ENCODE data around the gene DIAPH1.
"Not testable (repeated sequence)": the region's sequence is repeated elsewhere in the genome, so short reads cannot be mapped to it uniquely, and the experiment has no call there.

Gene DIAPH1

GRCh38 chr5:141617682-141618029 is 1.1 kb downstream of the DIAPH1 start:
- no peak for TF ChIP-seq TAF1 (IDR thresholded peaks at IDR 0.05; ENCODE audit: low read depth, low read length)
- no peak for TF ChIP-seq POLR2AphosphoS5 (IDR thresholded peaks at IDR 0.05; ENCODE audit: low read depth, low read length)
- TF ChIP-seq POLR2A (IDR thresholded peaks at IDR 0.05; ENCODE audit: low read depth, low read length) = no peak
- no peak for TF ChIP-seq POU2F2 (IDR thresholded peaks at IDR 0.05; ENCODE audit: low read depth, low read length)
- TF ChIP-seq SPI1 (IDR thresholded peaks at IDR 0.05; ENCODE audit: low read depth, low read length) = no peak
- TF ChIP-seq PAX5 (IDR thresholded peaks at IDR 0.05; ENCODE audit: insufficient read depth, low read length, severe bottlenecking) = no peak
- FAIRE-seq (no peak), DNase-seq (ENCODE audit: insufficient read length, low spot score) (no peak)

DNA sequence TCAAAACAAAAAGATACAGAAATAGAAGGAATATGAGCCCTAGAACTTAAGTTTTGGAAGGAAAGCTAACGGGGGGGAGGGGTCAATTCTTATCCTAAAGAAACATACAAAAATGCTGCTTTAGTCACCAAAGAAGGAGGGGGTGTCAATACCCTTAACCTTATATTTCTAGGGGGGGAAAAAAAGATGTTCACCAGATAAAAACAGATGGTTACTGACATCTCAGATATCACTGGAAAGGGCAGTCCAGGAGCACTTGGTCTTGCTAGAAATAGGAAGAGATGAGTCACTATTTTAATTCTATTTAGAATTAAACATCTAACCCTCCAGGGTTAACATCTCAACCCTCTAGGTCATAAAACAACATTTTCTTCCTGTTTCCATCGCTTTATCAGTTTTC is 1.7 kb downstream of the DIAPH1 start:
- FAIRE-seq (no peak), DNase-seq (ENCODE audit: insufficient read length, low spot score) (no peak)
- TF ChIP-seq POLR2AphosphoS5 (IDR thresholded peaks at IDR 0.05; ENCODE audit: low read depth, low read length) (no peak), POLR2A (IDR thresholded peaks at IDR 0.05; ENCODE audit: low read depth, low read length) (no peak), TAF1 (IDR thresholded peaks at IDR 0.05; ENCODE audit: low read depth, low read length) (no peak), PAX5 (IDR thresholded peaks at IDR 0.05; ENCODE audit: insufficient read depth, low read length, severe bottlenecking) (no peak), POU2F2 (IDR thresholded peaks at IDR 0.05; ENCODE audit: low read depth, low read length) (no peak), SPI1 (IDR thresholded peaks at IDR 0.05; ENCODE audit: low read depth, low read length) (no peak)

DNA sequence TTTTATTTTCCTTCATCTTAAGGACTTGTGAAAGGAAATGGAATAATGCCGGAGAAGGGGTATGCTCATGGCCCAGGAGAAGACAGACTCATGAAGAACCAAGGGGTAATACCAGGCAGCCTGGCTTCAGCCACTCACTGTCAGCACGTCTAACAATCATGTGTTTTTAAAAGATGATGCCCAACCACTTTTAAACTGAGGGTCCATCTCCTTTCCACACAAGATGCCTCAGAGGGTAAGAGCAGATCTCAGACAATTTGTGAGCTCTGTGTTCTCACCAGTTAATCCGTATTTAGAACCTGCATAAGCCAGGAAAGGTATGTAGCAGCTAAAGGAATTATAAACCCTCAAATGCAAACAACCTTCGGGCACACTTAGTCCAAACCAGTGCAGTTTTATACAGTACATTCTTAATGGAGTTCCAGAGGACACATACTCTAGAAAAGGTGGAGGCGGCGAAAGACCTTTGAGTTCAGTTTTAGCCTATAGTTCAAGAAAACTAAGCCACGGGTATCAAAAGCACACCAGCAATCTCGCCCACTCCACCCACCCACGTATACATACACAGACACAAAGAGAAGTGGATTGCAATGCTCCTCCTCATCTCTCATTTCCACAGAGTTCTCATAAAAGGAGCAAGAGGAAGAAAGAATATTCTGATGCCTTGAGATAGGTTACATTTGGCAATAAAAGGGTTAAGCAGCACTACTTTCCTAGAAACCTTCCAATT is 2.6 kb downstream of the DIAPH1 start:
- peak; percentile 82 for FAIRE-seq

GRCh38 chr5:141613344-141613743 is 5.5 kb downstream of the DIAPH1 start:
- DNase-seq (ENCODE audit: insufficient read length, low spot score) = no peak
- TF ChIP-seq SPI1 (IDR thresholded peaks at IDR 0.05; ENCODE audit: low read depth, low read length) = no peak
- no peak for TF ChIP-seq POLR2A (IDR thresholded peaks at IDR 0.05; ENCODE audit: low read depth, low read length)
- no peak for TF ChIP-seq TAF1 (IDR thresholded peaks at IDR 0.05; ENCODE audit: low read depth, low read length)
- TF ChIP-seq POU2F2 (IDR thresholded peaks at IDR 0.05; ENCODE audit: low read depth, low read length) = no peak
- no peak for TF ChIP-seq PAX5 (IDR thresholded peaks at IDR 0.05; ENCODE audit: insufficient read depth, low read length, severe bottlenecking)
- no peak for TF ChIP-seq POLR2AphosphoS5 (IDR thresholded peaks at IDR 0.05; ENCODE audit: low read depth, low read length)
- FAIRE-seq = no peak

More for the DNA sequence above, 2.6 kb downstream of the DIAPH1 start:
- no peak for TF ChIP-seq POU2F2 (IDR thresholded peaks at IDR 0.05; ENCODE audit: low read depth, low read length)
- TF ChIP-seq PAX5 (IDR thresholded peaks at IDR 0.05; ENCODE audit: insufficient read depth, low read length, severe bottlenecking) = no peak
- no peak for TF ChIP-seq POLR2A (IDR thresholded peaks at IDR 0.05; ENCODE audit: low read depth, low read length)
- no peak for TF ChIP-seq SPI1 (IDR thresholded peaks at IDR 0.05; ENCODE audit: low read depth, low read length)
- TF ChIP-seq TAF1 (IDR thresholded peaks at IDR 0.05; ENCODE audit: low read depth, low read length) = no peak
- no peak for TF ChIP-seq POLR2AphosphoS5 (IDR thresholded peaks at IDR 0.05; ENCODE audit: low read depth, low read length)
- no peak for DNase-seq (ENCODE audit: insufficient read length, low spot score)

- DNase-seq (ENCODE audit: insufficient read length, low spot score) = no peak
- TF ChIP-seq PAX5 (IDR thresholded peaks at IDR 0.05; ENCODE audit: insufficient read depth, low read length, severe bottlenecking) = no peak
- no peak for FAIRE-seq
These were observed 7.5 kb downstream of the DIAPH1 start for GRCh38 chr5:141611289-141611688.

DNA sequence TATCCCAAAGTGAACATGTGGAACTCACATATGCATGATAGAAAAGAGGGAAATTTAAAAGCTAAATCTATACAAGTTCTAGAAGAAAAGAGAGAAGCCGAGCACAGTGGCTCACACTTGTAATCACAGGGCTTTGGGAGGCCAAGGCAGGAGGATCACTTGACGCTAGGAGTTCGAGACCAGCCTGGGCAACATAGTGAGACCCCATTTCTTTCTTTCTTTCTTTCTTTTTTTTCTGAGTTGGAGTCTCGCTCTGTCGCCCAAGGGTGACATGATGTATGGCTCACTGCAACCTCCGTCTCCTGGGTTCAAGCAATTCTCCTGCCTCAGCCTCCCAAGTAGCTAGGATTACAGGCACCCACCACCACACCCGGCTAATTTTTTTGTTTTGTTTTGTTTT is 8.9 kb downstream of the DIAPH1 start:
- not testable (repeated sequence) for FAIRE-seq; DNase-seq (ENCODE audit: insufficient read length, low spot score)

GRCh38 chr5:141609044-141609443 is 9.8 kb downstream of the DIAPH1 start:
- TF ChIP-seq SPI1 (IDR thresholded peaks at IDR 0.05; ENCODE audit: low read depth, low read length) = no peak
- TF ChIP-seq TAF1 (IDR thresholded peaks at IDR 0.05; ENCODE audit: low read depth, low read length) = no peak
- no peak for TF ChIP-seq POLR2A (IDR thresholded peaks at IDR 0.05; ENCODE audit: low read depth, low read length)
- TF ChIP-seq PAX5 (IDR thresholded peaks at IDR 0.05; ENCODE audit: insufficient read depth, low read length, severe bottlenecking) = no peak
- TF ChIP-seq POU2F2 (IDR thresholded peaks at IDR 0.05; ENCODE audit: low read depth, low read length) = no peak
- TF ChIP-seq POLR2AphosphoS5 (IDR thresholded peaks at IDR 0.05; ENCODE audit: low read depth, low read length) = no peak
- FAIRE-seq (no peak), DNase-seq (ENCODE audit: insufficient read length, low spot score) (no peak)

- DNase-seq (ENCODE audit: insufficient read length, low spot score) = no peak
- no peak for FAIRE-seq
- TF ChIP-seq POU2F2 (IDR thresholded peaks at IDR 0.05; ENCODE audit: low read depth, low read length) (no peak), POLR2AphosphoS5 (IDR thresholded peaks at IDR 0.05; ENCODE audit: low read depth, low read length) (no peak), POLR2A (IDR thresholded peaks at IDR 0.05; ENCODE audit: low read depth, low read length) (no peak), SPI1 (IDR thresholded peaks at IDR 0.05; ENCODE audit: low read depth, low read length) (no peak), TAF1 (IDR thresholded peaks at IDR 0.05; ENCODE audit: low read depth, low read length) (no peak), PAX5 (IDR thresholded peaks at IDR 0.05; ENCODE audit: insufficient read depth, low read length, severe bottlenecking) (no peak)
These were observed 10.2 kb downstream of the DIAPH1 start for GRCh38 chr5:141608557-141608956.

- TF ChIP-seq PAX5 (IDR thresholded peaks at IDR 0.05; ENCODE audit: insufficient read depth, low read length, severe bottlenecking) = no peak
- no peak for TF ChIP-seq POLR2AphosphoS5 (IDR thresholded peaks at IDR 0.05; ENCODE audit: low read depth, low read length)
- FAIRE-seq (no peak), DNase-seq (ENCODE audit: insufficient read length, low spot score) (no peak)
These were observed 10.8 kb downstream of the DIAPH1 start for GRCh38 chr5:141608046-141608445.

DNA sequence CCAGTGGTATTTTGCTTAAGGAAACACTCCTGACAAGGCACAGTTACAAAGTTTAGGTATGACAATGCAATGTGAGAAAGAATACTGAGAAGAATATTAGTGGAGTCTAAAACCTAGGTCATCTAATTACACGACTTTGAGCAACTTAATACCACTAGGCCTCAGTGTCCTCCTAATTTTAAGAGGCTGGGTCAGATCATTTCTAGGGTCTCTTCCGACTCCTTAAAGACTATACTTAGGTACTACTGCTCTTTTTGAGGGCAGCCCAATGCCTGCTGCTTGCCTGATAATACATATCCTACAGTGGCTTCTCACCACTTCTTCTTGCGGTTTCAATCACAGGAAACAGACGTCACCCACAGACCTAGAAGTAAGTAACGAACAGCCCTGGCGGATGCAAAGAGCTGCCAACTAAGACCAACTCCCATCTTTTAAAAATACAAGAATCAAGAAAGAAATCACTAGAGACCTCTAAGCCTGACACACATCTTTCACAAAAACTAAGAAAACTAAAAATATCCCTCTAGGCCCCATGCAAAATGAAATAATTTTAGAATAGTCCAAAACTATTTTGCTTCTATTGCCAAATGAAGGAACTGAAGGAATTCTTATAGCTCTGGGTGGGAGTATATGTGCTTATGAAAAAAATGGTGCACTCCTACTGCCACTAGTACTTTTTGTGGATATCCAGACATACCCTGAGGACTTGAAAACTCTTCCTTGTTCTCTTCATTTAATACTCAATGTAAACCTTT is 13.1 kb downstream of the DIAPH1 start:
- peak; percentile 78 for FAIRE-seq
- peak; percentile 20 for DNase-seq (ENCODE audit: insufficient read length, low spot score)
- TF ChIP-seq SPI1 (IDR thresholded peaks at IDR 0.05; ENCODE audit: low read depth, low read length) = peak; percentile 82
- TF ChIP-seq POLR2AphosphoS5 (IDR thresholded peaks at IDR 0.05; ENCODE audit: low read depth, low read length) = no peak
- peak; percentile 58; the same call in 1 of the 2 replicates for TF ChIP-seq POU2F2 (IDR thresholded peaks at IDR 0.05; ENCODE audit: low read depth, low read length)

Measured in GM12891 (cell line).